Gastroesophageal sphincter (tissue), 3 donors: Measurements from ENCODE around the gene MEOX2.

Experiments
- CTCF ChIP-seq, 4 experiments: fragments of 200-600 bp in 2 of 4; fragments of 450-650 bp in 2 of 4; sonication (generic) in 1 of 4; IDR thresholded peaks; one replicate each; pipeline ENCODE4 v1.5.1; 2017 to 2019; ENCODE audit warnings: antibody characterized with exemption in 4 of 4, mild to moderate bottlenecking in 2 of 4, moderate library complexity in 2 of 4
- POLR2A ChIP-seq, 2 donors: fragments of 450-650 bp; IDR thresholded peaks; one replicate each; pipeline ENCODE4 v1.6.1; 2017; ENCODE audit warnings: antibody characterized with exemption in 2 of 2, mild to moderate bottlenecking in 2 of 2, moderate library complexity in 1 of 2
- POLR2AphosphoS5 ChIP-seq: sonication (generic); formaldehyde crosslinking; IDR thresholded peaks from one replicate; pipeline ENCODE4 v1.6.1; 2017; ENCODE audit warnings: antibody characterized with exemption

- no peak for TF ChIP-seq POLR2A (IDR thresholded peaks at IDR 0.05)
- TF ChIP-seq CTCF (IDR thresholded peaks at IDR 0.05): no peak
- TF ChIP-seq POLR2AphosphoS5: no peak
These were observed 57.6 kb downstream of the MEOX2 start for GRCh38 chr7:15628876-15629275.
